Measurements from ENCODE around the gene BNC2.
"Not testable (repeated sequence)": the region's sequence is repeated elsewhere in the genome, so short reads cannot be mapped to it uniquely, and the experiment has no call there.

BNC2 gene

GRCh38 chr9:16453390-16453789, 417.1 kb downstream of the BNC2 start:
- no peak for DNase-seq (ENCODE audit: low read depth, low spot score)

GRCh38 chr9:16450578-16450977, 419.9 kb downstream of the BNC2 start:
- no peak for DNase-seq (ENCODE audit: low read depth, low spot score)

- no peak for DNase-seq (ENCODE audit: low read depth, low spot score)
These were observed 420.4 kb downstream of the BNC2 start for GRCh38 chr9:16450043-16450442.

GRCh38 chr9:16449076-16449730, 421.3 kb downstream of the BNC2 start:
- no peak for DNase-seq (ENCODE audit: low read depth, low spot score)

GRCh38 chr9:16447946-16448345, 422.5 kb downstream of the BNC2 start:
- DNase-seq (ENCODE audit: low read depth, low spot score): no peak

- no peak for DNase-seq (ENCODE audit: low read depth, low spot score)
These were observed 423.8 kb downstream of the BNC2 start for GRCh38 chr9:16446636-16447035.

- DNase-seq (ENCODE audit: low read depth, low spot score): no peak
These were observed 425.1 kb downstream of the BNC2 start for GRCh38 chr9:16445141-16445920.

GRCh38 chr9:16442622-16443021, 427.8 kb downstream of the BNC2 start:
- no peak for DNase-seq (ENCODE audit: low read depth, low spot score)

- DNase-seq (ENCODE audit: low read depth, low spot score): no peak
These were observed 428.7 kb downstream of the BNC2 start for GRCh38 chr9:16441791-16442190.

- not testable (repeated sequence) for DNase-seq (ENCODE audit: low read depth, low spot score)
These were observed 431.6 kb downstream of the BNC2 start for GRCh38 chr9:16438831-16439230.

GRCh38 chr9:16436545-16436944, 433.9 kb downstream of the BNC2 start:
- no peak for DNase-seq (ENCODE audit: low read depth, low spot score)

- DNase-seq (ENCODE audit: low read depth, low spot score): no peak
These were observed 435.9 kb downstream of the BNC2 start for GRCh38 chr9:16434526-16434925.

GRCh38 chr9:16433494-16433893, 437.0 kb downstream of the BNC2 start:
- DNase-seq (ENCODE audit: low read depth, low spot score): no peak

- no peak for DNase-seq (ENCODE audit: low read depth, low spot score)
These were observed 438.6 kb downstream of the BNC2 start for GRCh38 chr9:16431666-16432392.

GRCh38 chr9:16429671-16430070, 440.8 kb downstream of the BNC2 start:
- no peak for DNase-seq (ENCODE audit: low read depth, low spot score)

- no peak for DNase-seq (ENCODE audit: low read depth, low spot score)
These were observed 442.5 kb downstream of the BNC2 start for GRCh38 chr9:16427873-16428427.

- DNase-seq (ENCODE audit: low read depth, low spot score): no peak
These were observed 443.8 kb downstream of the BNC2 start for GRCh38 chr9:16426716-16427115.

GRCh38 chr9:16425562-16426231, 444.8 kb downstream of the BNC2 start:
- DNase-seq (ENCODE audit: low read depth, low spot score): no peak

GRCh38 chr9:16422114-16422513, 448.4 kb downstream of the BNC2 start:
- no peak for DNase-seq (ENCODE audit: low read depth, low spot score)

GRCh38 chr9:16421532-16421931, 448.9 kb downstream of the BNC2 start:
- no peak for DNase-seq (ENCODE audit: low read depth, low spot score)

GRCh38 chr9:16419124-16419523, 451.3 kb downstream of the BNC2 start:
- DNase-seq (ENCODE audit: low read depth, low spot score): no peak

GRCh38 chr9:16418721-16419120, 451.7 kb downstream of the BNC2 start:
- no peak for DNase-seq (ENCODE audit: low read depth, low spot score)
